B cell (primary cell): ENCODE results near the gene FGF11. TPM values are rescaled to one million over a fixed set of nuclear protein-coding genes. Genes with fewer than 3 reads are reported as not detected.

Source experiments
- ATAC-seq: fragments of 200-7000 bp; cut with Tn5 transposase; one replicate; pipeline ENCODE4 v1.10.0; 2021; ENCODE audit warnings: low read depth, mild to moderate bottlenecking, moderate number of reproducible peaks, moderate library complexity
- CTCF ChIA-PET: fragments of 350-600 bp; sonication (Branson Sonifier 250); formaldehyde crosslinking; loops from one replicate; lab custom pipeline; 2021; ENCODE audit warnings: antibody characterized with exemption, inconsistent platforms; lab: Charles Lee
- POLR2A ChIA-PET: fragments of 350-600 bp; sonication (Branson Sonifier 250); formaldehyde crosslinking; loops from one replicate; lab custom pipeline; 2021; ENCODE audit warnings: antibody characterized with exemption; lab: Charles Lee
- DNase-seq: peaks from one replicate; pipeline ENCODE4 v3.0.0; 2013
- H2AFZ ChIP-seq: 2 replicates; pipeline ENCODE4 v1.6.1; 2012; ENCODE audit warnings: mild to moderate bottlenecking, low read depth, low read length; ENCODE audit not compliant: insufficient read depth, poor library complexity, severe bottlenecking
- H3K27ac ChIP-seq, 2 donors: 1 replicate in 1 of 2; 2 replicates in 1 of 2; pipeline ENCODE4 v1.5.1; 2012 to 2013; ENCODE audit warnings: low read length in 2 of 2, mild to moderate bottlenecking in 2 of 2, moderate library complexity in 1 of 2
- H3K27me3 ChIP-seq, 4 experiments: fragments of 200-600 bp in 1 of 4; sonication (generic) in 1 of 4; replicated peaks in 1 of 4; 1 replicate in 2 of 4; 2 replicates in 2 of 4; pipeline versions ENCODE4 v1.6.1 to v1.7.0; 2013 to 2016; ENCODE audit warnings: low read length in 3 of 4, mild to moderate bottlenecking in 2 of 4, mixed read lengths in 1 of 4, moderate library complexity in 1 of 4; ENCODE audit not compliant: insufficient read depth in 4 of 4, control insufficient read depth in 3 of 4; ENCODE audit errors: control extremely low read depth in 1 of 4
- H3K36me3 ChIP-seq, 2 experiments: replicated peaks in 1 of 2; 1 replicate in 1 of 2; 2 replicates in 1 of 2; pipeline versions ENCODE4 v1.6.1 to v1.7.1; 2013; ENCODE audit warnings: low read length in 1 of 2; ENCODE audit not compliant: insufficient read depth in 2 of 2, control insufficient read depth in 1 of 2; ENCODE audit errors: control extremely low read depth in 1 of 2, extremely low read depth in 1 of 2
- H3K4me1 ChIP-seq, 2 donors: fragments of 200-600 bp in 1 of 2; sonication (generic) in 1 of 2; 1 replicate in 1 of 2; 2 replicates in 1 of 2; pipeline versions ENCODE4 v1.5.1 to v1.6.1; 2013 to 2017; ENCODE audit warnings: low read length in 2 of 2; ENCODE audit not compliant: control insufficient read depth in 2 of 2, insufficient read depth in 2 of 2
- H3K4me2 ChIP-seq: replicated peaks from 2 replicates; pipeline ENCODE3; 2012; ENCODE audit warnings: mild to moderate bottlenecking, low read depth, low read length; ENCODE audit not compliant: poor library complexity, severe bottlenecking
- H3K4me3 ChIP-seq, 5 experiments: fragments of 200-600 bp in 1 of 5; sonication (generic) in 1 of 5; 1 replicate in 3 of 5; 2 replicates in 2 of 5; pipeline versions ENCODE4 v1.5.1 to v1.7.0; 2011 to 2016; ENCODE audit warnings: low read length in 4 of 5, mild to moderate bottlenecking in 4 of 5, low read depth in 2 of 5, control low read depth in 1 of 5, moderate library complexity in 1 of 5; ENCODE audit not compliant: insufficient read depth in 1 of 5; ENCODE audit errors: control extremely low read depth in 1 of 5, extremely low read depth in 1 of 5
- H3K79me2 ChIP-seq: fragments of 200-600 bp; sonication (generic); one replicate; pipeline ENCODE4 v1.6.0; 2016; ENCODE audit warnings: low read length; ENCODE audit not compliant: control insufficient read depth, insufficient read depth
- H3K9ac ChIP-seq: fragments of 200-600 bp; sonication (generic); 2 replicates; pipeline ENCODE4 v1.6.1; 2017; ENCODE audit warnings: mild to moderate bottlenecking, low read length, moderate library complexity
- H3K9me3 ChIP-seq, 3 donors: one replicate each; pipeline versions ENCODE4 v1.6.1 to v1.7.1; 2013; ENCODE audit warnings: low read length in 2 of 3; ENCODE audit not compliant: control insufficient read depth in 2 of 3, insufficient read depth in 1 of 3; ENCODE audit errors: control extremely low read depth in 1 of 3
- H4K20me1 ChIP-seq: 2 replicates; pipeline ENCODE4 v1.6.0; 2012; ENCODE audit warnings: mild to moderate bottlenecking, low read length; ENCODE audit not compliant: insufficient read depth, control insufficient read depth, poor library complexity, severe bottlenecking
- H3K27ac Mint-ChIP-seq: one replicate; pipeline ENCODE4 v1.8.0; 2021; ENCODE audit warnings: mixed read lengths
- H3K27me3 Mint-ChIP-seq: one replicate; pipeline ENCODE4 v1.8.0; 2021; ENCODE audit warnings: mixed read lengths
- H3K4me1 Mint-ChIP-seq: one replicate; pipeline ENCODE4 v1.8.0; 2021; ENCODE audit warnings: mixed read lengths
- H3K4me3 Mint-ChIP-seq: one replicate; pipeline ENCODE4 v1.8.0; 2021; ENCODE audit warnings: mixed read lengths
- H3K9me3 Mint-ChIP-seq: one replicate; pipeline ENCODE4 v1.8.0; 2022; ENCODE audit warnings: mixed read lengths; ENCODE audit not compliant: insufficient read depth
- CTCF ChIP-seq: fragments of 200-600 bp; IDR thresholded peaks from one replicate; pipeline ENCODE4 v1.8.0; 2022; ENCODE audit warnings: antibody characterized with exemption, mild to moderate bottlenecking
- EZH2 ChIP-seq: IDR thresholded peaks from 2 replicates; pipeline ENCODE4 v1.6.1; 2012; ENCODE audit warnings: borderline replicate concordance, low read depth, mild to moderate bottlenecking, moderate library complexity, low read length; ENCODE audit not compliant: insufficient read depth, poor library complexity, severe bottlenecking
- WGBS: methylation state at CpG from one replicate; pipeline ENCODE4 v1.1.5; 2013; ENCODE audit warnings: missing lambda C conversion rate; ENCODE audit not compliant: insufficient coverage; 5-methylcytosine and 5-hydroxymethylcytosine counted together
- intact Hi-C: fragments of 100-400 bp; cut with micrococcal nuclease; formaldehyde crosslinking; loops from one replicate; pipeline ENCODE4 v1.10.0; 2022
- polyA minus RNA-seq: library from RNA; depleted of rRNA, polyadenylated mRNA; stranded (reverse); fragments of >200 nt; gene quantifications from 2 replicates; pipeline ENCODE4 v1.2.3, GENCODE V29; 2012
- polyA plus RNA-seq: library from polyadenylated mRNA; depleted of rRNA; stranded (reverse); fragments of >200 nt; gene quantifications from 2 replicates; pipeline ENCODE4 v1.2.3, GENCODE V29; 2012
- total RNA-seq, 2 donors: library from RNA; stranded (reverse); fragments of 120-200 nt in 1 of 2; gene quantifications; 1 replicate in 1 of 2; 2 replicates in 1 of 2; pipeline versions ENCODE4 v1.2.3 to v1.2.4, GENCODE V29; 2013 to 2022

Gene FGF11
- total RNA-seq (2.8 and 4.6 TPM in 2 replicates), polyA plus RNA-seq (2.7 and 3.3 TPM in 2 replicates), polyA minus RNA-seq (0.34 and 0.86 TPM in 2 replicates)
- total RNA-seq (2013), result 0.82 TPM

- ChIA-PET CTCF (interaction anchor here (1.1 to 3.6 kb wide), 6 partner anchors 15 to 550 kb away, joined by 3 to 15 read pairs (median 3); partner anchors contain the start of genes SENP3 and TP53), POLR2A (interaction anchor here (0.7 to 1.8 kb wide), 2 partner anchors 45 to 360 kb away, joined by 4 to 8 read pairs; partner anchors contain the start of gene POLR2A)
- WGBS, result 4% methylated on average over 48 of the region's 50 CpGs
- H3K4me2 ChIP-seq, result peak within 1 kb of the TSS; percentile 93
- H3K4me1 Mint-ChIP-seq, result peaks cover 49% of the 10 kb centered on the region
- H3K9me3 ChIP-seq, result peaks cover 0 to 34% (median 0%) of the 10 kb centered on the region in 3 donors
- H3K9ac ChIP-seq, result peak within 1 kb of the TSS; percentile 53
- peak within 1 kb of the TSS; percentile 84 for H3K4me3 Mint-ChIP-seq
- H3K9me3 Mint-ChIP-seq, result no peaks in the 10 kb centered on the region
- peak within 1 kb of the TSS; percentile 11 to 54 (median 33) for H3K4me3 ChIP-seq
- peaks cover 53 to 54% of the 10 kb centered on the region in 2 donors for H3K4me1 ChIP-seq
- peak within 1 kb of the TSS; percentile 35 for H2AFZ ChIP-seq
- H3K36me3 ChIP-seq, result no peaks in the 10 kb centered on the region
- no peak within 1 kb of the TSS for H3K27ac ChIP-seq
- H3K27ac Mint-ChIP-seq, result peak within 1 kb of the TSS; percentile 65
- peaks cover 58% of the 10 kb centered on the region for H3K27me3 Mint-ChIP-seq
- peaks cover 27% of the 10 kb centered on the region for H3K79me2 ChIP-seq
- ATAC-seq (no peak), DNase-seq (peak; percentile 44)
- intact Hi-C loops, result loop anchor here (5.0 kb wide), 2 partner anchors 402 to 1952 kb away; partner anchors contain the start of genes DERL2, MIS12 and SLC16A13
- peaks cover 0 to 66% (median 40%) of the 10 kb centered on the region in 4 experiments for H3K27me3 ChIP-seq
- TF ChIP-seq CTCF, result no peak
- TF ChIP-seq EZH2, result peak; percentile 70
- peaks cover 49% of the 10 kb centered on the region for H4K20me1 ChIP-seq
These were observed at the start of gene FGF11 for GRCh38 chr17:7439462-7440112. TSS of gene FGF11 (plus strand) at chr17:7439512. CDS start at chr17:7439621, 109 bp downstream.
